HCT116 (cell line): ENCODE measurements around the gene GPN2. TPM values are rescaled to one million over a fixed set of nuclear protein-coding genes. Genes with fewer than 3 reads are reported as not detected.

ENCODE experiments used
- ATAC-seq: fragments of 200-7000 bp; cut with Tn5 transposase; 2 replicates; pipeline ENCODE4 v1.9.1; 2020; ENCODE audit warnings: mild to moderate bottlenecking, moderate library complexity
- BruUV-seq: library from RNA; stranded (reverse); fragments of 400-500 nt; replicated peaks from 2 replicates; lab custom pipeline; 2021; lab: Mats Ljungman, UMichigan
- CTCF ChIA-PET: fragments of 300-600 bp; sonication (Branson Sonifier 250); formaldehyde crosslinking; loops from one replicate; lab custom pipeline; 2021; ENCODE audit warnings: antibody characterized with exemption; lab: Charles Lee
- POLR2A ChIA-PET: fragments of 300-600, 350-600 bp; sonication (Branson Sonifier 250); formaldehyde crosslinking; loops from one replicate; lab custom pipeline; 2021; ENCODE audit warnings: antibody characterized with exemption; lab: Charles Lee
- RAD21 ChIA-PET, 2 experiments: fragments of 300-600 bp; sonication (Branson Sonifier 250); formaldehyde crosslinking; loops; one replicate each; lab custom pipeline; 2023; ENCODE audit warnings: low total read pairs in 2 of 2; ENCODE audit not compliant: uncharacterized antibody in 2 of 2, unreplicated experiment in 2 of 2, low non-redundant PET in 1 of 2; lab: Charles Lee
- DNase-seq: peaks from one replicate; pipeline ENCODE4 v3.0.0-alpha.2; 2010; ENCODE audit warnings: low read depth, low spot score
- H2AFZ ChIP-seq: fragments of 200-600 bp; shearing (Covaris generic), sonication (generic); 2 replicates; pipeline ENCODE4 v1.6.1; 2017; ENCODE audit warnings: low read depth, mixed run types, mixed read lengths, antibody characterized with exemption, low read length; ENCODE audit not compliant: poor library complexity, severe bottlenecking
- H3K27ac ChIP-seq: 2 replicates; pipeline ENCODE4 v1.5.1; 2012; ENCODE audit warnings: low read depth, low read length
- H3K27me3 ChIP-seq: fragments of 200-600 bp; sonication (generic); 2 replicates; pipeline ENCODE4 v1.6.1; 2016; ENCODE audit warnings: mixed run types, low read length, mixed read lengths; ENCODE audit not compliant: insufficient read depth
- H3K36me3 ChIP-seq, 2 experiments: fragments of 200-500 bp in 1 of 2; fragments of 200-600 bp in 1 of 2; sonication (Bioruptor generic) in 1 of 2; sonication (generic) in 1 of 2; 2 replicates each; pipeline versions ENCODE4 v1.5.1 to v1.6.1; 2014 to 2016; ENCODE audit warnings: low read length in 2 of 2, inconsistent platforms in 1 of 2, mixed read lengths in 1 of 2, mixed run types in 1 of 2; ENCODE audit not compliant: insufficient read depth in 2 of 2, control insufficient read depth in 1 of 2
- H3K4me1 ChIP-seq, 2 experiments: fragments of 200-600 bp in 1 of 2; sonication (generic) in 1 of 2; 2 replicates each; pipeline versions ENCODE4 v1.5.1 to v1.6.1; 2012 to 2017; ENCODE audit warnings: low read length in 2 of 2, inconsistent platforms in 1 of 2, mild to moderate bottlenecking in 1 of 2, mixed read lengths in 1 of 2, mixed run types in 1 of 2, moderate library complexity in 1 of 2; ENCODE audit not compliant: insufficient read depth in 2 of 2, control insufficient read depth in 1 of 2
- H3K4me2 ChIP-seq: fragments of 200-600 bp; sonication (generic); 2 replicates; pipeline ENCODE4 v1.6.1; 2017; ENCODE audit warnings: mixed run types, low read length, mixed read lengths
- H3K4me3 ChIP-seq, 2 experiments: fragments of 200-600 bp in 1 of 2; sonication (generic) in 1 of 2; replicated peaks in 1 of 2; 2 replicates each; pipeline ENCODE4 v1.5.1; 2011 to 2016; ENCODE audit warnings: low read length in 2 of 2, control low read depth in 1 of 2, low read depth in 1 of 2, mild to moderate bottlenecking in 1 of 2, mixed read lengths in 1 of 2, mixed run types in 1 of 2
- H3K79me2 ChIP-seq: fragments of 200-600 bp; sonication (generic); 2 replicates; pipeline ENCODE4 v1.6.1; 2017; ENCODE audit warnings: mild to moderate bottlenecking, mixed run types, low read length, moderate library complexity, mixed read lengths; ENCODE audit not compliant: insufficient read depth
- H3K9ac ChIP-seq: fragments of 200-600 bp; sonication (generic); 2 replicates; pipeline ENCODE4 v1.6.1; 2016; ENCODE audit warnings: low read length, mixed read lengths
- H3K9me2 ChIP-seq: fragments of 200-600 bp; sonication (generic), shearing (Covaris generic); 2 replicates; pipeline ENCODE4 v1.6.1; 2017; ENCODE audit warnings: mixed run types, mild to moderate bottlenecking, moderate library complexity; ENCODE audit not compliant: insufficient read depth
- H3K9me3 ChIP-seq, 2 experiments: fragments of 200-500 bp in 1 of 2; fragments of 200-600 bp in 1 of 2; sonication (Bioruptor generic) in 1 of 2; sonication (generic) in 1 of 2; 2 replicates each; pipeline ENCODE4 v1.6.1; 2014 to 2017; ENCODE audit warnings: low read length in 2 of 2, mixed read lengths in 2 of 2, inconsistent platforms in 1 of 2, low read depth in 1 of 2, mild to moderate bottlenecking in 1 of 2, mixed run types in 1 of 2, moderate library complexity in 1 of 2; ENCODE audit not compliant: control insufficient read depth in 1 of 2, insufficient read depth in 1 of 2
- H4K20me1 ChIP-seq: fragments of 200-600 bp; sonication (generic), shearing (Covaris generic); 2 replicates; pipeline ENCODE4 v1.6.1; 2017; ENCODE audit warnings: mixed run types, mild to moderate bottlenecking, moderate library complexity; ENCODE audit not compliant: insufficient read depth
- CBX3 ChIP-seq: IDR thresholded peaks from 2 replicates; pipeline ENCODE4 v1.6.1; 2012; ENCODE audit warnings: low read depth
- EGR1 ChIP-seq: IDR thresholded peaks from 2 replicates; pipeline ENCODE4 v1.6.1; 2012; ENCODE audit warnings: low read depth
- ELF1 ChIP-seq: IDR thresholded peaks from 2 replicates; pipeline ENCODE4 v1.6.1; 2012; ENCODE audit warnings: low read depth, borderline replicate concordance
- FOSL1 ChIP-seq: IDR thresholded peaks from 2 replicates; pipeline ENCODE4 v1.6.1; 2012; ENCODE audit warnings: low read depth
- POLR2A ChIP-seq: IDR thresholded peaks from 2 replicates; pipeline ENCODE4 v1.7.0; 2011; ENCODE audit warnings: borderline replicate concordance; ENCODE audit not compliant: insufficient read depth, insufficient read length; ENCODE audit errors: extremely low read depth
- RAD21 ChIP-seq: IDR thresholded peaks from 2 replicates; pipeline ENCODE4 v1.6.1; 2012; ENCODE audit warnings: low read depth, mild to moderate bottlenecking
- REST ChIP-seq: IDR thresholded peaks from 2 replicates; pipeline ENCODE4 v1.6.1; 2012; ENCODE audit warnings: low read depth
- TCF7L2 ChIP-seq: IDR thresholded peaks from 2 replicates; pipeline ENCODE4 v1.7.0; 2011; ENCODE audit warnings: borderline replicate concordance, inconsistent platforms; ENCODE audit not compliant: insufficient read depth, insufficient read length; ENCODE audit errors: extremely low read depth
- intact Hi-C: fragments of 100-400 bp; cut with micrococcal nuclease; formaldehyde crosslinking; loops from 2 replicates; pipeline ENCODE4 v1.10.0; 2022
- total RNA-seq: library from RNA; stranded (reverse); gene quantifications from one replicate; pipeline ENCODE4 v1.2.1, GENCODE V29; 2021; ENCODE audit not compliant: unreplicated experiment
- TF ChIP-seq, protein P1 (sequence below): IDR thresholded peaks from 2 replicates; pipeline ENCODE4 v1.6.1; 2012

GPN2 gene
- total RNA-seq, 1 experiment from 2014 or later = 37.2 TPM

DNA sequence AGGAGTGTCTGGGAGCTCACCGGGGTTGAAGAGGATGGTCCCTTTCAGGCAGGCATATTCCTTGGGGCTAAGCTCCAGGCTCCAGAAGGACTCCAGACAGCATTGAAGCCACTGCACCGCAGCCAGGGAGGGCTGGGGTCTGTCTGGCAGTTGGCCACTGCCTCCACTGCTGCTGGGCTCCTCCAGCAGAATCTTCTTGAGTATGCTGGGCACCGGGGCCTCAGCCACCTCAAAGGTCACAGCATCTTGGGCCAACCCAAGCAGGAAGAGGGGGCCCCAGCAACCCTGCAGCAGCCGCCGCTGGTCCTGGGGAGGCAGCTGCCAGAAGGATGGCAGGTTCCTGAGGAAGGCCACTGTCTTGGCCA is 23.3 kb upstream of the GPN2 start:
- no peaks in the 10 kb centered on the region for H3K9me2 ChIP-seq
- DNase-seq (no peak), ATAC-seq (0 out of 2 replicates have a peak, but pooled peaks have one; percentile 7)
- no peaks in the 10 kb centered on the region for H4K20me1 ChIP-seq
- H3K4me1 ChIP-seq = peaks cover 5% of the 10 kb centered on the region in 2 experiments; a peak in 2 of 4 replicates
- H3K27ac ChIP-seq = no peak overlapping the region
- intact Hi-C loops = no loop called here
- H3K4me3 ChIP-seq = no peak overlapping the region
- POLR2A ChIA-PET = interaction anchor here (1.2 kb wide), 1 partner anchor 13 kb away, joined by 3 read pairs; the partner anchor contains the start of gene GPATCH3
- H3K36me3 ChIP-seq = no peaks in the 10 kb centered on the region
- TF ChIP-seq, protein P1, sequence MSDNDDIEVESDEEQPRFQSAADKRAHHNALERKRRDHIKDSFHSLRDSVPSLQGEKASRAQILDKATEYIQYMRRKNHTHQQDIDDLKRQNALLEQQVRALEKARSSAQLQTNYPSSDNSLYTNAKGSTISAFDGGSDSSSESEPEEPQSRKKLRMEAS = no peak
- TF ChIP-seq RAD21 = no peak
- no peak for TF ChIP-seq CBX3
- TF ChIP-seq TCF7L2 = no peak
- TF ChIP-seq ELF1 = no peak
- no peak for TF ChIP-seq POLR2A
- TF ChIP-seq FOSL1 = no peak
- no peak for TF ChIP-seq REST
- no peak for TF ChIP-seq EGR1
- RAD21 ChIA-PET = no interaction called here
- no peaks in the 10 kb centered on the region for H3K79me2 ChIP-seq
- H3K27me3 ChIP-seq = no peaks in the 10 kb centered on the region
- no TSS peak for BruUV-seq
- no peak overlapping the region for H3K4me2 ChIP-seq
- CTCF ChIA-PET = no interaction called here
- H2AFZ ChIP-seq = no peak overlapping the region
- H3K9ac ChIP-seq = no peak overlapping the region
- H3K9me3 ChIP-seq = no peaks in the 10 kb centered on the region
